Muscle layer of duodenum (tissue), 2 donors: ENCODE data around the gene SYT9.

ENCODE experiments used
- H3K27ac ChIP-seq: one replicate; pipeline ENCODE4 v1.7.0; 2013; ENCODE audit warnings: mild to moderate bottlenecking, low read length
- H3K27me3 ChIP-seq: one replicate; pipeline ENCODE4 v1.7.0; 2013; ENCODE audit warnings: low read depth, mild to moderate bottlenecking, control low read depth, low read length
- H3K36me3 ChIP-seq, 2 donors: one replicate each; pipeline ENCODE4 v1.7.0; 2013; ENCODE audit warnings: low read length in 2 of 2, control low read depth in 1 of 2, mild to moderate bottlenecking in 1 of 2; ENCODE audit not compliant: insufficient read depth in 2 of 2, control insufficient read depth in 1 of 2
- H3K4me1 ChIP-seq, 2 donors: one replicate each; pipeline ENCODE4 v1.7.0; 2013; ENCODE audit warnings: low read length in 2 of 2, mild to moderate bottlenecking in 2 of 2, control low read depth in 1 of 2, moderate library complexity in 1 of 2; ENCODE audit not compliant: insufficient read depth in 2 of 2, control insufficient read depth in 1 of 2
- H3K4me3 ChIP-seq, 2 donors: one replicate each; pipeline ENCODE4 v1.7.0; 2013; ENCODE audit warnings: low read length in 2 of 2, low read depth in 1 of 2, mild to moderate bottlenecking in 1 of 2
- H3K9me3 ChIP-seq, 2 donors: one replicate each; pipeline ENCODE4 v1.7.0; 2013; ENCODE audit warnings: low read length in 2 of 2, control low read depth in 1 of 2, mild to moderate bottlenecking in 1 of 2; ENCODE audit not compliant: control insufficient read depth in 1 of 2
- donor health status: healthy.

Gene SYT9

DNA sequence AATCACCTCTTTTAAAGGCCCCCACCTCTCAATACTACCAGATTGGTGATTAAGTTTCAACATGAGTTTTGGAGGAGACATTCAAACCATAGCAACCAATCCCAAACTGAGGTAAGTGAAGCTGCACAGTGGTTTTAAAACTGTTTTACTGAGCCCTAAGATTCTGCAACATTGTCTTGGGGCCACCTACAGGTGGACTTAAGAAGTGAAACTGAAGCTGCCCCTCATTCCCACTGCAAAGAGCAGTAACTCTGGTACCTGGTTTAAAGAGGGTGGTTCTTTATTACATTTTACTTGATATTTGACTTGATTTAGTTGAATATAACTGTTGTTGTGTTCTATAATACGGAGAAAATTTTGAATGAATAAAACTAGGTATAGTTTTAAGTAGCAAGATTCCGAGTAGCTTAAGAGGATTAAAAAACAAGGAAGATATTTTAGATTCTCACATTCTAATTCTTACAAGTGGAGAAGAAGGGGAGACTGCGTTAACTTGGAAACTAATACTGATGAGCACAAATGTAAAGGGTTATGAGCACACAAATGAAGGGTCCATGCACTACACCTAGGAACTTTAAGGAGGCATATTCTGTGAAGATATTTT lies 26.7 kb downstream of the SYT9 start:
- H3K27me3 ChIP-seq: no peaks in the 10 kb centered on the region
- H3K36me3 ChIP-seq: no peaks in the 10 kb centered on the region
- no peaks in the 10 kb centered on the region for H3K4me1 ChIP-seq
- no peaks in the 10 kb centered on the region for H3K9me3 ChIP-seq
- H3K27ac ChIP-seq: no peak overlapping the region
- no peak overlapping the region for H3K4me3 ChIP-seq

DNA sequence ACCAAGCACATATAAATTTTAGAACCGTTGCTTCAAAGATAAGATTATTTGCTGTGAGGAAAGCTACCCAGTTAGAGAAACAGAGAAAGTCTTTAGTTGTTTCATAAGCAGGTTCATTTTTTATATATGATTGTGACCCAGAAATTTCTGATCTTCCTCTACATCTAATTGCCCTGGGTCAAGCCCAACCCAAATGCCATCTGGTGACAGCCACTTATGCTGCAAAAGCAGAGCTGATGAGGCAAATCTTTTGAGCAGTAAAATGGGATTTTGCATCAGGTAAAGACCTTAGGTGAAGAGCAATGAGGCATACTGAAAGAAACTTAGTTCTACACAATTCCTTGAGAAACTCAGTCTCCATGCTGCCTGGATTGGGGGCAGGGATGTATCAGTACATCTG lies 28.0 kb downstream of the SYT9 start:
- Histone ChIP-seq H3K4me3 (no peak overlapping the region), H3K9me3 (no peaks in the 10 kb centered on the region), H3K36me3 (no peaks in the 10 kb centered on the region), H3K4me1 (no peaks in the 10 kb centered on the region), H3K27ac (no peak overlapping the region), H3K27me3 (no peaks in the 10 kb centered on the region)

DNA sequence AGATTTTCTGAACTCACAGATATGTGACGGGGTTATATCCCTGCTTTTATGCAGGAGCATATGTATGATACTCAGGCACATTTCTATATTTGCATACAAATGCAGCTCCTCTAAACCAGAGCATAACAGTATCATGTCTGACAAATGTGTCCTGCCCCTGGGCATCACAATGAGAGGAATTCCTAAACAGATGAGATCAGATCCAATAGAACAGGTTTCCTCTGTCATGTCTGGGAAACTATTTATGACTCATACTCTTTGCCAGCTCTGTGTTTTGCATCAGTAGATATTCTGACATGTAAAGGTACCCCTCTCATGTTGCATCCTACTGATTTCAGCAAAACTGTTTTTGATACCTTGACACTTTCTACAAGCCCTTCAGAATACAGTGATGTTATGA lies 29.4 kb downstream of the SYT9 start:
- Histone ChIP-seq H3K27ac (no peak overlapping the region), H3K27me3 (no peaks in the 10 kb centered on the region), H3K4me1 (no peaks in the 10 kb centered on the region), H3K36me3 (no peaks in the 10 kb centered on the region), H3K9me3 (peaks cover 0 to 3% of the 10 kb centered on the region in 2 donors), H3K4me3 (no peak overlapping the region)

DNA sequence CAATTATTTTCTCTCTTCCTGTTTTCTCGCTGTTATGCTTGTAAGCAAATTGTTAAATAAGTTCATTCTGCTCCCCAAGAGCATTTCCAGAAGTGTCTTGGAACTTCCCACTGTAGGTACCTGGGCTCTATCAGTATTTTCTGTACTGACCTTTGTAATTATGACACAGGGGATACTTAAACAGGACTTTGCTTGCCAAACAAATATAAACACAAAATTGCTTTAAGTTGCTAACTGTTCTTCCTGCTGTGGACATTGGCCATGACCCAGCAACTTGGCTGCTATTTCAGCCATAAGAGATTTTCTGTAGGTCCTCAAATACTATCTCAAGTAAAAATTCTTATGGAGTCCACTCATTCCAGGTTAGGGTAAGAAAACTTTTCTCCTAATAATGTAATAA lies 30.1 kb downstream of the SYT9 start:
- Histone ChIP-seq H3K9me3 (peaks cover 0 to 5% of the 10 kb centered on the region in 2 donors), H3K4me3 (no peak overlapping the region), H3K4me1 (no peaks in the 10 kb centered on the region), H3K27ac (no peak overlapping the region), H3K36me3 (no peaks in the 10 kb centered on the region), H3K27me3 (no peaks in the 10 kb centered on the region)

DNA sequence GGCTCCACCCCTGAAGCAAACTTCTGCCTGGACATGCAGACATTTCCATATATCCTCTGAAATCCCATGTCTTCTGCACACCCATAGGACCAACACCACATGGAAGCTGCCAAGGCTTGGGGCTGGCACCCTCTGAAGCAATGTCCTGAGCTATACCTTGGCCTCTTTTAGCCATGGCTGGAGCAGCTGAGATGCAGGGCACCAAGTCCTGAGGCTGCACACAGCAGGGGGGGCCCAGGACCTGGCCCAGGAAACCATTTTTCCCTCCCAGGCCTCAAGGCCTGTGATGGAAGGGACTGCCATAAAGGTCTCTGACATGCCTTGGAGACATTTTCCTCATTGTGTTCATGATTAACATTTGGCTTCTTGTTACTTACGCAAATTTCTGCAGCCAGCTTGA lies 34.5 kb downstream of the SYT9 start:
- Histone ChIP-seq H3K4me3 (no peak overlapping the region), H3K9me3 (peaks cover 0 to 5% of the 10 kb centered on the region in 2 donors), H3K27ac (no peak overlapping the region), H3K36me3 (no peaks in the 10 kb centered on the region), H3K4me1 (no peaks in the 10 kb centered on the region), H3K27me3 (no peaks in the 10 kb centered on the region)

DNA sequence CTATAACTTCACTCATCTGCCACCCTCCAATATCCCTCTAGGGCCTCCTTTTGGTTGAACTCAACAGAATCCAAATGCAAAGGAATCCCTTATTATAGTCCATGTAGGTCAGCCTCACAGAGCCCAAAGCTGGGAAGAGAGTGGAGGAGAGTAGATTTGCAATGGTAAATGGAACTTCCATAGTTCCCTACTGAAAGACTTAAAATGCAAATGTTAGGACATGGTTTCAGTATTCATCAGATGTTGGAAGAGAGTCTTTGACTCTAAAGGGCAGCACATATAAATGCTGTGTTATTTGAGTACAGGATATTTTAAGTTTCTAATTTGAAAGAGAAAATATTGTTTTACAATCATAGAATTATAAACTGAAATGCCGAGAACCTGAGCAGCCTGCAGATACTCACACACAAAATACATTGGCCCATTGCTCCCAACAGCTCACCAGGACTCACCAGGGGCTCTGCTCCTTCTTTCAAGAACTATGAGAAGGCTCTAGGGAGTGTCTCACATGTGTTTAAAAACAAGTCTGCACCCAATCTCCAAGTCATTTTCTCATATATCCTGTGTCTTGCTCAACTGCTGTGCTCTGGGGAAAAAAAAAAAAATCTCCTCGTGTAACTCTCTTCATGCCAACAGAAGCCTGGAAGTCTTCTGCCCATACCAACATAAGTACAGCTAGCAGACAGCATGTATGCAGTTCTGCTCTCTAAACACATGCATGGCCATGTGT lies 39.6 kb downstream of the SYT9 start:
- peaks cover 0 to under 1% of the 10 kb centered on the region in 2 donors for H3K9me3 ChIP-seq
- no peak overlapping the region for H3K27ac ChIP-seq
- no peaks in the 10 kb centered on the region for H3K27me3 ChIP-seq
- H3K36me3 ChIP-seq: no peaks in the 10 kb centered on the region
- H3K4me3 ChIP-seq: no peak overlapping the region
- H3K4me1 ChIP-seq: no peaks in the 10 kb centered on the region

DNA sequence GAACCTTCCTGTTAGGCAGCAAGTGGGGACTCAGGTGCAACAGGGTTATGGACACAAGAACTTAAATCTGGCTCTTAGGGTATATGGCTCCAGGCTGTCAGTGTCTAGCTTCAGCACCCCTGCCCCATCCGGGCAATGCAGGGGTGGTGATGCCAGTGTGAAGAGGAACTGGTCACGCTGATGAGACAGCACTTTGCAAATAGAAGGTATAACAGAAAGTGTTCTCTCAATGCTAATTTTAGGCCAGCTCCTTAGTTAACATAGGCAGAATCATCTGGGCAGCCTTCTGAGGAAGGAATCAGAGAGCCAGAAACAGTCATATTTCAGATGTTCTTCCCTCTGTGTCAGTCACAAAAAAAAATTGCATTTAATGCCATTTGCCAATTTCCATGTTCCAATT lies 41.2 kb downstream of the SYT9 start:
- no peaks in the 10 kb centered on the region for H3K36me3 ChIP-seq
- H3K9me3 ChIP-seq: no peaks in the 10 kb centered on the region
- no peaks in the 10 kb centered on the region for H3K27me3 ChIP-seq
- H3K27ac ChIP-seq: no peak overlapping the region
- H3K4me3 ChIP-seq: no peak overlapping the region
- no peaks in the 10 kb centered on the region for H3K4me1 ChIP-seq

DNA sequence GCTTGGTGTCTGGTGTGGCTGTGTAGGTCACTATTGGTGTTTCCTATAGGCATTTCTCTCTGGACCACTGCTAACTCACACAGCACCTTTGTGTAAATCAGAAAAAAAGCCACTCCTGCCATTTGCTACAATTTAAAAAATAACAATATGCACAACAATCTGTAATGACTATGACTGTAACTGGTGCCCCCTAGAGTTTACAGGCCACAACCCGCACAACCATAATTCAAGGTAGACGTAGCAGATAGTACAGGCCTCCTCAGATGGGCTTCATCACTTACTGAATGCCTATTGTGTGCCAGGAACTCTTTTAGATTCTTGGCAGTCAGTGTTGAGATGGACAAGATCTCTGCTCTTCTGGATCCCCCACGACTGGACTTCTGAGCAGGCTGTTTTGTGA lies 47.7 kb downstream of the SYT9 start:
- no peaks in the 10 kb centered on the region for H3K4me1 ChIP-seq
- no peaks in the 10 kb centered on the region for H3K9me3 ChIP-seq
- H3K4me3 ChIP-seq: no peak overlapping the region
- no peak overlapping the region for H3K27ac ChIP-seq
- H3K27me3 ChIP-seq: no peaks in the 10 kb centered on the region
- H3K36me3 ChIP-seq: no peaks in the 10 kb centered on the region

DNA sequence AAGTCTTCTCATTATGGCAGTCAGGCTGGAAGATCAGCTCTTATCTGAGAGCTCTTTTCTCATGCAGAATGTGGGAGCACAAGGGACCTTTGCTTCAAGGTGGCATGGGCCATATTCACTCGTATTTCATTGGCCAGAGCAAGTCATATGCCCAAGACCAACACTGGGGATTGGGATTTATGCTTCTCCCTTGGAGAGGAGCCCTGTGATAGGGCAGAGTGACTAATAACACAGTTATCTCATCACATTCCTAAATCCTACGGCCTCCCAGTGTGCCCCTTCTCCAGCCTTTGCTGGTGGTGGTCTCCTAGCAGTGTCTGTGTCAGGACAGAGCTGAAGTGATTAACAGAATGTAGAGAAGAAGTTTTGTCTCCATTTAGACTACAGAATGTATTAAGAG lies 48.6 kb downstream of the SYT9 start:
- no peaks in the 10 kb centered on the region for H3K4me1 ChIP-seq
- no peaks in the 10 kb centered on the region for H3K9me3 ChIP-seq
- H3K36me3 ChIP-seq: no peaks in the 10 kb centered on the region
- no peak overlapping the region for H3K4me3 ChIP-seq
- H3K27me3 ChIP-seq: no peaks in the 10 kb centered on the region
- no peak overlapping the region for H3K27ac ChIP-seq

DNA sequence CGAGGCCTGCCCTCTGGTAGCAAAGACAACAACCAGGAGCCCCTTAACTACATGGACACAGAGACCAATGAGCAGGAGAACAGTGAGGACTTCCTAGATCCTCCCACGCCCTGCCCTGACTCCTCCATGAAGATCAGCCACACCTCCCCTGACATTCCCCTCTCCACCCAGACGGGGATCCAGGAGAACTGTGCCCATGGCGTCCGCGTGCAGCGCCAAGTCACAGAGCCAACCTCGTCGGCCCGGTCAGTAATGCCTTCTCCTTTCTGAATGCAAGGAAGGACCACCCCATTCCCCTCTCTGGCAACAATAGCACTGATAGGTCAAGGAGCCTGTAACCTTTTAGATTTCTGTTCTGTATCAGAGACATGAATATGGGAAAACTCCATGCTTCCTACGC lies 51.4 kb downstream of the SYT9 start:
- Histone ChIP-seq H3K4me1 (no peaks in the 10 kb centered on the region), H3K27me3 (no peaks in the 10 kb centered on the region), H3K4me3 (no peak overlapping the region), H3K9me3 (no peaks in the 10 kb centered on the region), H3K36me3 (no peaks in the 10 kb centered on the region), H3K27ac (no peak overlapping the region)

DNA sequence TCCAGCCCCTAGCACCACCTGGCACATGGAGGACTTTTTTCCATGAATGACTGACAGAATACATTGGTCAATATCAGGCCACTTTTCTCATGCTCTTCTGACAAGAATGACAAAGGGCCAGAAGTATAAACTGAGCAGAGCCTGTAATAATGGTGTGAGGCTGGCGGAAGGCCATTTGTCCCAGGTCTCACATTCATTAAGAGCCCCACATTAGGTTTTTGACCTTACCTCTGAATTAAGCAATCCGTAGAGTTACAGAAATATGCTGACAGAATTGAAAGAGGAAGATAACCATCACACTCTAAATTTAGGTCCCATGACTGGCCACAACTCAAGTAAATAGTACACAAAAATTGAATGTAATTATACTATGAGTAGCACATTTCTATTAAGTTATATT lies 55.2 kb downstream of the SYT9 start:
- Histone ChIP-seq H3K4me3 (no peak overlapping the region), H3K9me3 (no peaks in the 10 kb centered on the region), H3K4me1 (no peaks in the 10 kb centered on the region), H3K27ac (no peak overlapping the region), H3K36me3 (no peaks in the 10 kb centered on the region), H3K27me3 (no peaks in the 10 kb centered on the region)

DNA sequence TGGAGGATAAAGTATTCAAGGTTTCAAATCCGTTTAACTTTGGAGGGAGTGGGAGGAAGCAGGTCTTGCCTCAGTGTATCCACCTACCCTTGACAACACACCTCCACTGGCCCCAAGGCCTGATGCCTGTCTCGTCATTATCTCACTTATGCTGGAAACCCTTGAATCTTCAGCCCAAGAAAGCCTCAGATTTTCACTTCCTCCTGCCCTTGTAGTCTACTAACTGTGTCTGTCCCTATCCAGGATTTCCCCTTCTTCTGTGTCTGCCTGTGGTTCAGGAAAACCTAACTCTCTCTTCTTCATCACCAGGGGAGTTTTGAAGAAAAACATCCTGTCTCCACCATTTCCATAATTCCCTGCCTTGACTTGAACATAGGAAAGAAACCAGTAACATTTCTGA lies 56.1 kb downstream of the SYT9 start:
- H3K36me3 ChIP-seq: no peaks in the 10 kb centered on the region
- no peak overlapping the region for H3K27ac ChIP-seq
- H3K4me3 ChIP-seq: no peak overlapping the region
- no peaks in the 10 kb centered on the region for H3K4me1 ChIP-seq
- H3K27me3 ChIP-seq: no peaks in the 10 kb centered on the region
- H3K9me3 ChIP-seq: no peaks in the 10 kb centered on the region
